ENCODE data around the gene BAIAP2.

The BAIAP2 gene

DNA sequence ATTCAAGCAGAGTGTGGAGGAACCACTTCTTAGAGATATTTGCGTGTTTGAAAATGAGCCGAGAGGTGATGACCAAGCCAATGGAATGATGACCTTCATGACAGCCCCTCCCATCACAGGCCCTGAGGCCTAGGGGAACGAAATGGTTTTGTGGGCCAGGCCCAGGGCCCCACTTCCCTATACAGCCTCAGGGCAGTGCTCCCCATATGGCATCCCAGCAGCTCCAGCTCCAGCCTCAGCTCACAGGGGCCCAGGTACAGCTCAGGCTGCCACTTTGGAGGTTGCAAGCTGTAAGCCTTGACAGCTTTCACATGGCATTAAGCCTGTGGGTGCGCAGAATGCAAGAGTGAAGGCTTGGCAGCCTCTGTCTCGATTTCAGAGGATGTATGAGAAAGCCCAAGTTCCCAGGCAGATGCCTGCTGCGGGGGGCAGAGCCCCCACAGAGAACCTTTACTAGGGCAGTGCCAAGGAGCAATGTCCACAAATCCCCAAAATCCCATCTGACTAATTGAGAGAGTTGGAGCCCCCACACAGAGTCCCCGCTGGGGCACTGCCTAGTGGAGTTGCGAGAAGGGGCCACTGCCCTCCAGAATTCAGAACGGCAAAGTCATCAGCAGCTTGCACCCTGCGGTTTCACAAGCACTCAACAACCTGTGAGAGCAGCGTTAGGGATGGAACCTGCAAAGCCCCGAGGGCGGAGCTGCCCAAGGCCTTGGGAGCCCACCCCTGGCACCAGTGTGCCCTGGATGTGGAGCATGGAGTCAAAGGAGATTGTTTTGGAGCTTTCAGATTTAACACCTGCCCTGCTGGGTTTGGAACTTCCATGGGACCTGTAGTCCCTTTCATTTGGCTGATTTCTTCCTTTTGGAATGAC, 22.1 kb upstream of the BAIAP2 start:
- TF ChIP-seq ZFX (IDR thresholded peaks at IDR 0.05; ENCODE audit: borderline replicate concordance), result no peak
- TF ChIP-seq, protein P1, sequence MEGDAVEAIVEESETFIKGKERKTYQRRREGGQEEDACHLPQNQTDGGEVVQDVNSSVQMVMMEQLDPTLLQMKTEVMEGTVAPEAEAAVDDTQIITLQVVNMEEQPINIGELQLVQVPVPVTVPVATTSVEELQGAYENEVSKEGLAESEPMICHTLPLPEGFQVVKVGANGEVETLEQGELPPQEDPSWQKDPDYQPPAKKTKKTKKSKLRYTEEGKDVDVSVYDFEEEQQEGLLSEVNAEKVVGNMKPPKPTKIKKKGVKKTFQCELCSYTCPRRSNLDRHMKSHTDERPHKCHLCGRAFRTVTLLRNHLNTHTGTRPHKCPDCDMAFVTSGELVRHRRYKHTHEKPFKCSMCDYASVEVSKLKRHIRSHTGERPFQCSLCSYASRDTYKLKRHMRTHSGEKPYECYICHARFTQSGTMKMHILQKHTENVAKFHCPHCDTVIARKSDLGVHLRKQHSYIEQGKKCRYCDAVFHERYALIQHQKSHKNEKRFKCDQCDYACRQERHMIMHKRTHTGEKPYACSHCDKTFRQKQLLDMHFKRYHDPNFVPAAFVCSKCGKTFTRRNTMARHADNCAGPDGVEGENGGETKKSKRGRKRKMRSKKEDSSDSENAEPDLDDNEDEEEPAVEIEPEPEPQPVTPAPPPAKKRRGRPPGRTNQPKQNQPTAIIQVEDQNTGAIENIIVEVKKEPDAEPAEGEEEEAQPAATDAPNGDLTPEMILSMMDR (IDR thresholded peaks at IDR 0.05), result no peak
- no peak overlapping the region for H3K27ac ChIP-seq

DNA sequence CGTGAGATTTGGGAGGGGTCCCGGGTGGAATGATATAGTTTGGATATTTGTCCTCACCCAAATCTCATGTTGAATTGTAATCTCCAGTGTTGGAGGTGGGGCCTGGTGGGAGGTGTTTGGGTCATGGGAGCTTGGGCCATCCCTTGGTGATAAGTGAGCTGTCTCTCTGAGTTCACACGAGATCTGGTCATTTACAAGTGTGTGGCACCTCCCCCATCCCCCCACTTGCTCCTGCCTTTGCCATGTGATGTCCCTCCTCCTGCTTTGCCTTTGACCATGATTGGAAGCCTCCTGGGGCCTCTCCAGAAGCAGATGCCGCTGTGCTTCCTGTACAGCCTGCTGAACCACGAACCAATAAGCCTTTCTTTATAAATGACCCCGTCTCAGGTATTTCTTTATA, 21.3 kb upstream of the BAIAP2 start:
- TF ChIP-seq, protein P1 (IDR thresholded peaks at IDR 0.05), result no peak
- no peak for TF ChIP-seq ZFX (IDR thresholded peaks at IDR 0.05; ENCODE audit: borderline replicate concordance)
- H3K27ac ChIP-seq, result no peak overlapping the region

DNA sequence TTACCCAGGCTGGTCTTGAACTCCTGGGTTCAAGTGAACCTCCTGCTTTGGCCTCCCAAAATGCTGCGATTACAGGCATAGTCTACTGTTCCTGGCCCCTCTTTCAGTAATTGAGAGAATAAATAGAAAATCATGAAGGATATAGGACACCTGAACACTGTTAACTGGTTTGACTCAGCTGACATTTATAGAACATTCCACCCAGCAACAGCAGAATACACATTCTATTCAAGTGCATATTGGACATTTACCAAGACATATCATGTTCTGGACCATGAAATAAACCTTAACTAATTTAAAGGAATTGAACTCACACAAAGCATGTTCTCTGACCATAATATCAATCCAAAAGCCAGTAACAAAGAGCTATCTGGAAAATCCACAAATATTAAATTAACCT, 19.8 kb upstream of the BAIAP2 start:
- TF ChIP-seq, protein P1 (IDR thresholded peaks at IDR 0.05), result no peak
- no peak for TF ChIP-seq ZFX (IDR thresholded peaks at IDR 0.05; ENCODE audit: borderline replicate concordance)
- no peak overlapping the region for H3K27ac ChIP-seq

DNA sequence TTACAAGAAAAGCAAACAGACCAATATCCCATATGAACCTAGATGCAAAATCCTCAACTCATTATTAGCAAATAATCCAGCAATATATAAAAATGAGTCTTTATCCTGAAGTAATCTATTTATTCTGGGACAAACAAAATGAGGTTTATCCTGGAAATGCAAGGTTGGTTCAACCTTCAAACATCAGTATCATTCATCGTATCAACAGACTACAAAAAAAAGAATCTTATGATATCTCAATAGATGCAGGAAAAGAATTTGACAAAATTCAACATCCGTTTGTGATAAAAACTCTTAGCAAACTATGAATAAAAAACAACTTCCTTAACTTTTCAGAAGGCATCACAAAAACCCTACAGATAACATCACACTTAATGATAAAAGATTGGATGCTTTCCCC, 18.4 kb upstream of the BAIAP2 start:
- TF ChIP-seq, protein P1 (IDR thresholded peaks at IDR 0.05), result no peak
- TF ChIP-seq ZFX (IDR thresholded peaks at IDR 0.05; ENCODE audit: borderline replicate concordance), result no peak
- H3K27ac ChIP-seq, result no peak overlapping the region

DNA sequence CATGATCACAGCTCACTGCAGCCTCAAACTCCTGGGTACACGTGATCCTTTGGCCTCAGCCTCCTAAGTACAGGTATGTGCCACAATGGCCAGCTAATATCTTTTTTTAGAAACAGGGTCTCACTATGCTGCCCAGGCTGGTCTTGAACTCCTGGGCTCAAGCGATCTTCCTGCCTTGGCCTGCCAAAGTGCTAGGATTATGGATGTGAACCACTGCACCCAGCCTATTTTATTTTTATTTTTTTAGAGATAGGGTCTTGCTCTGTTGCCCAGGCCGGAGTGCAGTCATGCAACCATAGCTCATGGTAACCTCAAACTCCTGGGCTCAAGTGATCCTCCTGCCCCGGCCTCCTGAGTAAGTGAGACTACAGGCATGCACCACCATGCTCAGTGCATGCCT, 17.6 kb upstream of the BAIAP2 start:
- peak overlapping the region; percentile 79 for H3K27ac ChIP-seq

DNA sequence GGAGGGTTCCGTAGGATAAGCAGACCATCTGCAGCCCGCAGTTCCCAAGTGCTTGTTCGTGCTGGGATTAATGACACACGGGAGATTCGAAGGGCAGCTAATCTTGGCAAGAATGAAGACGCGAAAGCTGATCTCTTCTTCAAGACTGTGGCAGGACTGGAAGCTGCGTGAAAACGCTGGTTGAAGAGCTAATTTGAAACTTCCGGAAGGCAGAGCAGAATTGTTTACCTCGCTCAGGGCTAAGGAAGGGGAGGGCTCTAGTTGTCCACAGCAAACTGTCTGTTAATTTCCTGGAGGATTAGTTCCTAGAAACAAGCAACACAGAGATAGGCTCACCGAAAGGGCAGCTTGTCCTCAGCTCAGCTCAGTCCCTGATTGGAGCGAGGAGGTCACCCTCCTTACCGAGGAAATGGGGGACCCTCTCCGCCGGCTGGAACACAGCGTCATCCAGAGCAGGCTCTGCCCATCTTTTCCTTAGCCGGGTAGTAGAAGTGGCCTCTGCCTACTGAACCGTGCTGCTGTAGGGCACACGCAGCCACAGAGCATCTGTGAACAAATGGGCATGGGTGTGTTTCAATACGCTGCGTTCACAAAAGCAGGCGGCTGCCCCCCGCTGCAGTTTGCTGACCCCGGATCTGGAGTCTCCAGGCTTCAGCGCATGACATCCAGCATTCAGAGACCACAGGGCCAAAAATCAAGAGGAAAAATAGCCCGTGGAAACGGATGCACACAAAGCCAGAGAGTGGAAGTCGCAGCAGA, 16.7 kb upstream of the BAIAP2 start:
- no peak for TF ChIP-seq ZFX (IDR thresholded peaks at IDR 0.05; ENCODE audit: borderline replicate concordance)
- H3K27ac ChIP-seq, result peak overlapping the region; percentile 79

DNA sequence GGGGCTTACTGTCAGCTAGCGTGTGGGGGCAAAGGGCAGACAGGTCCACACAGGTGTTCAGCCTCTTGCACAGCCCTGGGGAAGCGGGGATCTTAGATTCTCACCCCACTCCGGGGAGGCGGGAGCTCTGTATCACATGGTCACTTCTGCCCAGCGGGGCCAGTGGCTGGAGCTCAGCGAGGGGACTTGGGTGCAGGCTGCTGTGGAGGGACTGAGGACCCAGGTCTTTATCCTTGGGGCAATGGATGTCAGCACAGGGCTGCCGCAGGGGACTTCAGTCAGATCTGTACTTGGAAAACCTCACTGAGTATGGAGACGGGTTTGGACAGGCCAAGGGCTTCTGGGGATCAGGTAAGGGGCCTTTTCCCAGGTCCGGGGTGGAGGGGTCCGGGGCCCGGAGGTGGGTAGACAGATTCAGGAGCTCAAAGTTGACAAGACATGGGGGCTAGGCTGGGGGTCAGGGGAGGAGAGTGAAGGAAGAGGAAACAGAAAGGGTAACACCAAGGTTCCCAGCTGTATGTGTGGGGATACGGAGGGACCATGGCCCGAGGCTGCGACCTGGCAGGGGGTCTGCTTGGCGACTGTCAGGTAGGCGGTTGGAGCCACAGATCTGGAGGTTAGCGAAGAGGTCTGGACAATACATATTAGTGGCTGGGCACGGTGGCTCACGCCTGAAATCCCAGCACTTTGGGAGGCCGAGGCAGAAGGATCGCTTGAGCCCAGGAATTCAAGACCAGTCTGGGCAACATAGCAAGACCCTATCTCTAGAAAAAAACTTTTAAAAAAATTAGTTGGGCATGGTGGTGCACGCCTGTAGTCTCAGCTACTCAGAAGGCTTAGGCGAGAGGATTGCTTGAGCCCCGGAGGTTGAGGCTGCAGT, 15.1 kb upstream of the BAIAP2 start:
- H3K27ac ChIP-seq, result no peak overlapping the region
- no peak for TF ChIP-seq ZFX (IDR thresholded peaks at IDR 0.05; ENCODE audit: borderline replicate concordance)
- TF ChIP-seq, protein P1 (IDR thresholded peaks at IDR 0.05), result no peak
